PC-9 (cell line): ENCODE results near the gene TMEM163. TPM values are rescaled to one million over a fixed set of nuclear protein-coding genes. Genes with fewer than 3 reads are reported as not detected.

ENCODE experiments used
- BruUV-seq: library from RNA; stranded (reverse); fragments of 400-500 nt; replicated peaks from 2 replicates; lab custom pipeline; 2021; lab: Mats Ljungman, UMichigan
- CTCF ChIA-PET: fragments of 300-600 bp; sonication (Branson Sonifier 250); formaldehyde crosslinking; loops from one replicate; lab custom pipeline; 2022; ENCODE audit warnings: antibody characterized with exemption; lab: Charles Lee
- POLR2A ChIA-PET: fragments of 300-600 bp; sonication (Branson Sonifier 250); formaldehyde crosslinking; loops from one replicate; lab custom pipeline; 2022; ENCODE audit warnings: antibody characterized with exemption; ENCODE audit not compliant: unreplicated experiment; lab: Charles Lee
- DNase-seq, 2 experiments: peaks; one replicate each; pipeline versions ENCODE4 v3.0.0 to v3.0.0-alpha.2; 2015 to 2022; ENCODE audit warnings: mixed read lengths in 1 of 2
- H2AFZ ChIP-seq: fragments of 200-600 bp; sonication (generic); 2 replicates; pipeline ENCODE4 v1.8.1; 2017; ENCODE audit warnings: antibody characterized with exemption
- H3F3A ChIP-seq: fragments of 200-600 bp; sonication (generic); 2 replicates; pipeline ENCODE4 v1.8.1; 2017; ENCODE audit warnings: antibody characterized with exemption, mild to moderate bottlenecking, low read depth; ENCODE audit not compliant: insufficient read depth
- H3K27ac ChIP-seq: fragments of 200-600 bp; sonication (generic); 2 replicates; pipeline ENCODE4 v1.6.1; 2016; ENCODE audit warnings: mixed run types
- H3K27me3 ChIP-seq: fragments of 200-600 bp; sonication (generic); 2 replicates; pipeline ENCODE4 v1.6.1; 2016; ENCODE audit warnings: low read depth, mixed run types; ENCODE audit not compliant: insufficient read depth
- H3K36me3 ChIP-seq: fragments of 200-600 bp; sonication (generic); 2 replicates; pipeline ENCODE4 v1.6.1; 2016; ENCODE audit warnings: low read depth, mixed run types
- H3K4me1 ChIP-seq: fragments of 200-600 bp; sonication (generic); replicated peaks from 2 replicates; pipeline ENCODE4 v1.6.1; 2016; ENCODE audit warnings: mixed run types; ENCODE audit not compliant: insufficient read depth
- H3K4me2 ChIP-seq: fragments of 200-600 bp; sonication (generic); 2 replicates; pipeline ENCODE4 v1.6.1; 2017; ENCODE audit warnings: mixed run types
- H3K4me3 ChIP-seq: fragments of 200-600 bp; sonication (generic); 2 replicates; pipeline ENCODE4 v1.6.1; 2016; ENCODE audit warnings: mixed run types
- H3K79me2 ChIP-seq: fragments of 200-600 bp; sonication (generic); 2 replicates; pipeline ENCODE4 v1.6.1; 2017; ENCODE audit warnings: low read depth, mixed run types
- H3K9me2 ChIP-seq: fragments of 200-600 bp; sonication (generic); 2 replicates; pipeline ENCODE4 v1.8.1; 2017; ENCODE audit warnings: mild to moderate bottlenecking; ENCODE audit not compliant: insufficient read depth
- H3K9me3 ChIP-seq: fragments of 200-600 bp; sonication (generic); 2 replicates; pipeline ENCODE4 v1.8.1; 2016; ENCODE audit warnings: low read depth; ENCODE audit not compliant: insufficient read depth
- H4K20me1 ChIP-seq: fragments of 200-600 bp; sonication (generic); 2 replicates; pipeline ENCODE4 v1.8.1; 2017; ENCODE audit not compliant: insufficient read depth
- CTCF ChIP-seq: fragments of 200-600 bp; sonication (generic); conservative IDR thresholded peaks from 2 replicates; pipeline ENCODE4 v1.6.1; 2017; ENCODE audit warnings: mixed run types, antibody characterized with exemption, mild to moderate bottlenecking, moderate library complexity
- EZH2 ChIP-seq: fragments of 200-600 bp; sonication (generic); IDR thresholded peaks from 2 replicates; pipeline ENCODE4 v1.8.0; 2017; ENCODE audit warnings: antibody characterized with exemption, low read depth
- intact Hi-C: fragments of 100-400 bp; cut with micrococcal nuclease; formaldehyde crosslinking; loops from one replicate; pipeline ENCODE4 v1.10.0; 2022; ENCODE audit not compliant: unreplicated experiment
- total RNA-seq: library from RNA; stranded (reverse); gene quantifications from 2 replicates; pipeline ENCODE4 v1.2.3, GENCODE V29; 2021

Gene TMEM163
- total RNA-seq, 1 experiment from 2014 or later, result 1.4 TPM

- no peak for DNase-seq
- Histone ChIP-seq H2AFZ (no peak overlapping the region), H3F3A (no peaks in the 10 kb centered on the region), H3K79me2 (no peaks in the 10 kb centered on the region), H3K4me3 (no peak overlapping the region), H3K9me2 (no peaks in the 10 kb centered on the region), H3K27ac (no peak overlapping the region), H3K27me3 (no peaks in the 10 kb centered on the region), H3K4me1 (no peaks in the 10 kb centered on the region), H3K4me2 (no peak overlapping the region), H4K20me1 (no peaks in the 10 kb centered on the region), H3K36me3 (no peaks in the 10 kb centered on the region), H3K9me3 (no peaks in the 10 kb centered on the region)
- no TSS peak for BruUV-seq
- TF ChIP-seq CTCF (no peak), EZH2 (no peak)
- intact Hi-C loops, result loop anchor here (2.0 to 10.0 kb wide), 2 partner anchors 525 to 1253 kb away; no protein-coding TSS in a partner anchor
- ChIA-PET POLR2A (no interaction called here), CTCF (interaction anchor here (1.0 kb wide), 1 partner anchor 437 kb away, joined by 3 read pairs; no protein-coding TSS in a partner anchor)
Measured at GRCh38 chr2:134461511-134461910, 257.3 kb downstream of the TMEM163 start.

- Histone ChIP-seq H3F3A (no peaks in the 10 kb centered on the region), H3K4me3 (no peak overlapping the region), H3K9me2 (no peaks in the 10 kb centered on the region), H3K36me3 (no peaks in the 10 kb centered on the region), H4K20me1 (no peaks in the 10 kb centered on the region), H3K4me1 (no peaks in the 10 kb centered on the region), H3K27me3 (no peaks in the 10 kb centered on the region), H3K4me2 (no peak overlapping the region), H2AFZ (no peak overlapping the region), H3K9me3 (no peaks in the 10 kb centered on the region), H3K27ac (no peak overlapping the region), H3K79me2 (no peaks in the 10 kb centered on the region)
- ChIA-PET CTCF (interaction anchor here (1.0 kb wide), 2 partner anchors 29 to 438 kb away, joined by 3 to 4 read pairs; no protein-coding TSS in a partner anchor), POLR2A (no interaction called here)
- intact Hi-C loops, result loop anchor here (1.0 to 10.0 kb wide), 3 partner anchors 438 to 1254 kb away; no protein-coding TSS in a partner anchor
- BruUV-seq, result no TSS peak
- TF ChIP-seq CTCF (peak; percentile 81), EZH2 (no peak)
- DNase-seq, result peak; percentile 55 to 67
Measured at GRCh38 chr2:134460583-134460998, 258.2 kb downstream of the TMEM163 start.

GRCh38 chr2:134459706-134460406, 258.9 kb downstream of the TMEM163 start:
- no peaks in the 10 kb centered on the region for H4K20me1 ChIP-seq
- no peaks in the 10 kb centered on the region for H3K4me1 ChIP-seq
- H2AFZ ChIP-seq, result no peak overlapping the region
- H3K27ac ChIP-seq, result no peak overlapping the region
- intact Hi-C loops, result loop anchor here (1.0 to 10.0 kb wide), 3 partner anchors 438 to 1255 kb away; no protein-coding TSS in a partner anchor
- CTCF ChIA-PET, result interaction anchor here (1.0 to 1.1 kb wide), 2 partner anchors 28 to 458 kb away, joined by 4 read pairs; no protein-coding TSS in a partner anchor
- H3K4me3 ChIP-seq, result no peak overlapping the region
- DNase-seq, result no peak
- H3K9me2 ChIP-seq, result no peaks in the 10 kb centered on the region
- no peaks in the 10 kb centered on the region for H3K27me3 ChIP-seq
- no peaks in the 10 kb centered on the region for H3K9me3 ChIP-seq
- no peaks in the 10 kb centered on the region for H3F3A ChIP-seq
- no peak overlapping the region for H3K4me2 ChIP-seq
- no peaks in the 10 kb centered on the region for H3K36me3 ChIP-seq
- TF ChIP-seq EZH2 (no peak), CTCF (no peak)
- BruUV-seq, result no TSS peak
- no peaks in the 10 kb centered on the region for H3K79me2 ChIP-seq
- POLR2A ChIA-PET, result no interaction called here
